Measurements from ENCODE around the gene GOLT1A.

The GOLT1A gene

DNA sequence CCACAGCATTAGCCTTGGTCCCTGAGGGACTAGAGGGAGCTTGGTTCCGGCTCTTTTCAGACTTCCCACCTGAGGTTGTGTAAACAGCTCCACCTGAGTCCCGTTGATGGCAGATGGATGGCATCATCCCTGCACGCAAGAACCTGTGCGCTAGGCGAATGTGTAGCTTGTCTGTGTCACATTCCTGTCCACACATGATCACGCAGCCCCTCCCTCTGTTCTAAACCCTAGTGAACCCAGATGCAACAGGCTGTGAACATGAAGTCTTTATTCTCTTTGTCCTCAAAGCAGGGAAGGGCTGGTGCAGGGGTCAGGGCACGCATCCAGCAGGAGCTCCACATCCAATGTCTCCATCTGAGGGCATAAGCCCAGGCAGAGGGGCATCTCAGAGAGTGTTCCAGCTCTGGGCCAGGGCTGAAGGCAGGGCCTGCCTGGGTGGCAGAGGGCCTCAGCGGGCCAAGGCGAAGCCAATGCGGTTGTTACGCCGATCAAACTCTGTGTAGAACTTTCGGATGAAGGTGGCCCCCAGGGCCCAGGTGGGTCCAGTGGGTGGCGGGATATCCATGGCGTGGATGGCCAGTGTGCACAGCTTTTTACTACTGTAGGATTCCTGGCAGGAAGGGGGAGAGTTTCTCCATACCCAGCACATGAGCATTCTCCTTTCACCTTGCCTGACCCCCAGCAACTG lies 59.1 kb downstream of the GOLT1A start:
- DNase-seq (ENCODE audit: low read depth): no peak

DNA sequence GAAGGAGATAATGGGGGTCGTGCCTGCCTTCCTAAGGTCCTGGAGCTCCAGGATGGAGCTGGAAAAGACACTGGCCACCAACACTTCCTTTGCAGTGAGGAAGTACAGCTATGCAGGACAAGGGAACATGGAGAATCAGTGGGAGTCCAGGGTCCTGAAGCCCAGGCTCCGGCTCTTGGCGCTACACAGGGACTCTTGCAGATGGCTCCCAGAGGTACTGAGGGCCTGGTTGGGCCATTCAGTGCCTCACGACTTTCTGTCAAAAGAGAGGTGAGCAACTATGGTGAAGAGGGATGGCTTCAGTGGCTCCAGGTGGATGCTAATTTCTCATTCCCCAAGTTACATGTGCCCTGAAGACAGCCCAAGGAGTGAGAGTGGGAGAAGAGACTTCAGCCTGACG lies 60.1 kb downstream of the GOLT1A start:
- no peak for DNase-seq (ENCODE audit: low read depth)

DNA sequence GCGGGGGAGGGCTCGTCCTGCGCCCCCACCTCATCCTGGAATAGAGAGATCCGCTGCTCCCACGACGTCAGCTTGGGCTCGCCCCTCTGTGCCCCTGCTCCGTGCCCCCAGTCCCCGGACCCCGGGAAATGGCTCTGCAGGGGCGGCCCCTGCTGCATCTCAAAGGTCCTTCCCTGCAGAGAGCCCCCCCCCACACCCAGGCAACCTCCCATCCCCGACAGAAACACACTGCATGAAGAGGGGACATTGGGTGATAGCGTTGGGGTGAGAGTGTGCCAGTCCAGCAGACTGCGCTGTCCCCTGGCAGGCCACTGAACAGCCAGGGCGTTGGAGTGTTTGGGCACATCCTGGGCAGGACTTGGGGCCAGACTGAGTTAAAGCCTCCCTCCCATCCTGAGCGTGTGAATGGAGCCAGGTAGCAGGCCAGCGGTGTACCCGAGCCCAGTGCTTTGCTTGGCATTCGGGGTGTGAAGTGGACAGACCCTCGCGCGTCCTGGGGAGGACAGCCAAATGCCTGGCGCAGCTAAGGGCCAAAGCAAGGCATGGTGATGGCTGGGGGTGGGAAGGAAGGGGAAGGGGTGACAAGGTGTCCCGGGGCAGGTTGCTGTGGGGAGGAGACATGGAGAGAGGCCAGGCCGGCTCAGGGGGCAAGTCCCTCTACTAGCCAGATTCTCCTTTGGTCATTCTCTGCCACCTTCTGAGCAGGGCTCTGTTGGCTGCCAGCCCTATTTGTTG lies 61.3 kb downstream of the GOLT1A start:
- no peak for DNase-seq (ENCODE audit: low read depth)

DNA sequence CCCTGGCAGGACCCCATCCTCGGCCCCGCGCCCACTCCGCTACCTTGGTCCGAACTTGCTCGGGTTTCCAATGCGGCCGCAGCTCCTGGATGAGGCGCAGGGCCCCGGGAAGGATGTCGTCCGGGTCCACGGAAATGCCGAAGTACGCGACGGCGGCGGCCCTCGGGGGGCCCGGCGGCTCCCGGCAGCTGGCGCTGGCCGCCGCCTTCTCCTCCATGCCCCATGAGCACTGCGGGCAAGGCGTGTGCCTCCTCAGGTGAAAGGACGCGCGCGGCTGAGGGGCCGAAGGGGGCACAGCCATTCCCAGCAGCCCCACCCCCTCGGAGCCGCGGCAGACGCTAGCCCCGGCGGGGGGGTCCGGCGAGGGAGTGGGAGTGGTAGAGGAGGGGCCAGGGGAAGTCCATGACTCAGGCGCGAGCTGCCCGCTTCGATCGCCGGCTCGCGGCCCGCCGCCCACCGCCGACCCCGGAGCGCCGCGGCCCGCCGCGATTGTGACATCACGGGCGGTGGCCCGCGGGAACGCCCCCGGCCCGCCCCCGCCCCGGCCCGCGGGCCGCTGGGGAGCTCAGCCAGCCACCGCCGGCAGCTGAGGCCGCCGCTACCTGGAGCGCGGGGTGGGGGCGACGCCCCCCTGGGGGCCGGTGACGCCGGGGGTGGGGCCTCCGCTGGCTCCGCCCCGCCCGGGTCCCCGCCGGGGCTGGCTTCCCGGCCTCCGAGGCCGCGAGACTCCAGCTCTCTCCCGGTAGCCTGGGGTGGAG lies 62.1 kb downstream of the GOLT1A start, which contains the start of gene ETNK2:
Gene ETNK2 (minus strand): TSS at position 493 of the 758 bp plus-strand sequence. CDS start 192 bp downstream, at position 301.
- no peak for DNase-seq (ENCODE audit: low read depth)

DNA sequence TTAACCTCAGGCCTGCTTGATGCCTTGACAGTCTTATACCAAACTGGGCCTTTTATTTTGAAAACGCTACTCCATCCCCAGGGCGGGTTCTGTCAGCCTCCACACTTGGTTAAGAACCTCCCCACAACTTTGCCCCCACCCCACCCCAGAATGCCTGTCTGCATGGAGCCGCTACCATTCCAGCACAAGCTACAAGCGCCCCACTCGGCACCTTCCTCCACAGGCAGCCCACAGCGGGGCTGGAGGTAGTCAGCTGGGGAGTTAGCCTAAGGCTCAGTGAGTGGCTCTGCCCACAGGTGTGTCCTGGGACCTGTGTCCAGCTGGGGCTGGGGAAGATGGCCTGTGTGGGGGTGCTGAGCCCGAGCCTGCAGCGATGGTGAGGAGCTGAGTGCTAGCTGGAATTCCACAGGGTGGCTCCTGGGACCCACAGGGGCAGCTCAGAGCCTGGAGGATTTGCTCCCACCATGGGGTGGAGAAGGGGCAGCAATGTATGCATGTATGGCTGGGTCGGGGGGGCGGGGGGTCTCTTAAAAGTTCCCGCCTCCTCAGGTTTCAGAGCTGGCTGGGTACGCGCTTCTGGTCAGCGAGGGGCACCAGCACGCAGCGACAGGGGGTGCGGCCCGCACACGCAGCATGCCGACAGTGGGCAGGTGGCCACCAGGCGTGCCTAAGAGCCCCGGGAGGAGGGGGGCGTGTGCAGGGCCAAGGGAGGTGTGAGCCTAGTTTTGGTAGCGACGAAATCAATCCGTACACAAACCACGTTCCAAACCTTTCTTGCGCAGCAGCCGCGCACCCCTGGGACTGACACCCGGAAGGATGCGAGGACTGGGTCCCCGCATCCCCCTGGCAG lies 62.9 kb downstream of the GOLT1A start:
- no peak for DNase-seq (ENCODE audit: low read depth)

DNA sequence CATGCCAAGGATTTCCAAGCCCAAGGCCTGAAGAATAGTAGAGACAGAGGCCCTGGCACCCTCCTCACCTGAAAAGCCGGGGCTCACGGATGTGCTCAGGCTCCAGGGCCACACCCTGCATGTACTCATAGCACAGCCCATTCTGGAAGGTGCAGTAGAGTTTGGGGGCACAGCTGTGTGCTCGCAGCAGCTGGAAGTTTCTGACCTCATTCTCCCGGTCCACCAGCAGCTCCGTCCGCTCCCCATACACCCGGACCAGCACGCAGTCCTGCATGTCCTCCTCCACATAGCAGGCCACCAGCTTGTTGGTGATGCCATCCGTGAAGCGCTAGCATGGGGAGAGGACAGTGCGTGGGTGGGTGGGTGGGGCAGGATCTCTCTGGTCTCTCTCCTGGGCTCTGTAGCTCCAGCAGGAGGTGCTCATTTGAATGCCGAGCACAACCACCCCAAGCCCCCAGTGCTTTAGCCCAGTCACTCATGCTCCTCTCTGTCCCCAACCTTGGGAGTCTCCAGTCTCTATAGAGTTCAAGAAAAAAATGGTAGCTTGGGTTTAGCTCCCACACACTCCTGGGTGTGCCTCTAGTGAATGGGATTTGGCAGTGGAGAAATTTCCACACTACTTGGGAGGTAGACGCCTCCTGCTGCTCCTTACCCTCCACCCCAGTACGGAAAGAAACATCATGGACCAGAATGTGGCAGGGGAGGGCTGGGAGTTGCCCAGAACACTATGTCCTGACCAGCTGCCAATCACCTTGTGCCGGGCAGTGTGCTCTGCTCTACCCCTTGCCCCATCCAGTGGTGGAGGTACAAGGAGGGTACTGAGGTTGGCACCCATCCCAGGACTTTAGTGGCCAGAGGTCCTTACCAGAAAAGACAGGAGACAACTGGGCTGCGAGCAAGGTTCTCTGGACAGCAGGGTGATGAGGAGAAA lies 63.9 kb downstream of the GOLT1A start:
- DNase-seq (ENCODE audit: low read depth): no peak

DNA sequence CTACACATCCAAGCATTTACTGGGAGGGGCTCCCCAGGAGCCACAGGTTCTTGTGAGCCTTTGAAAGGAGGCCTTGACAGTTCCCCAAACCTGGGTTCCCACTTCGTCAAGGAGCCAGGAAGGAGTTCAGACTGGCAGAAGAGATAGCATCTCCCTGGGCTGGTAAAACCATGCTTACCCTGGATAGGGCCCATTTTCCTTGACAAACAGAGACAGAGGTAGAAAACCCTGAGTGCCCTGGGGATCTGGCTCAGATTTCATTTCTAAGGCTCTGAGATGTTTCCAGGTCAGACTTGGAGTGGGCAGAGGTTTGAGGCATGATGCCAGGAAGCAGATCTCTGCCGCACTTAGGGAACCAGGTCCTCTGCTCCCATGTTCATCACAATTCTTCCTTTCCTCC lies 64.7 kb downstream of the GOLT1A start:
- no peak for DNase-seq (ENCODE audit: low read depth)

All from amniotic epithelial cell (primary cell).